ENCODE data around the gene C15orf39. TPM values are rescaled to one million over a fixed set of nuclear protein-coding genes. Genes with fewer than 3 reads are reported as not detected.

C15orf39 gene
- total RNA-seq, 3 donors from 2014 or later: 22.2 to 32.5 (median 24.2) TPM

DNA sequence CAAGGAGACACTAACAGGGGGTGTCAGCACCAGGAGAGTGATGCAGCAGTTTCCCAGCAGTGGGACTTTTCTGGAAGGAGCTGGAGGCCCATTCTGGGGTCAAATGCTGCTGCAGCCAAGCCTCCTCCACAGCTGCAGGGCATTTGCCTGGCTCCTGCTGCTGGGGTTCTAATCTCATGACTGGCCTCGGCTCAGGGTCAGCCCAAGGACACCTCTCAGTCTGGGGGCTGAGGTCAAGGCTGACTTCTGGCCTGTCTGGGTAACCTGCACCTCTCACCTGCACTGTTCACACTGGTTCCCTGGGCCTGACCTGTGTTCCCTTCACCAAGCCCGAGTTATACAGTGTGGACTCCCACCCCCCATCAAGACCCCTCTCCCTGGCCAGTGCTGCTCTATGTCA, 10.4 kb upstream of the C15orf39 start:
- no peak for ATAC-seq
- intact Hi-C loops (cut with DNase I, micrococcal nuclease): no loop called here
- Histone ChIP-seq H3K9me3 (no peaks in the 10 kb centered on the region), H3K36me3 (ENCODE audit: low read depth) (no peaks in the 10 kb centered on the region), H3K4me3 (no peak overlapping the region), H3K4me1 (ENCODE audit: low read depth) (no peaks in the 10 kb centered on the region)
- TF ChIP-seq, protein P1, sequence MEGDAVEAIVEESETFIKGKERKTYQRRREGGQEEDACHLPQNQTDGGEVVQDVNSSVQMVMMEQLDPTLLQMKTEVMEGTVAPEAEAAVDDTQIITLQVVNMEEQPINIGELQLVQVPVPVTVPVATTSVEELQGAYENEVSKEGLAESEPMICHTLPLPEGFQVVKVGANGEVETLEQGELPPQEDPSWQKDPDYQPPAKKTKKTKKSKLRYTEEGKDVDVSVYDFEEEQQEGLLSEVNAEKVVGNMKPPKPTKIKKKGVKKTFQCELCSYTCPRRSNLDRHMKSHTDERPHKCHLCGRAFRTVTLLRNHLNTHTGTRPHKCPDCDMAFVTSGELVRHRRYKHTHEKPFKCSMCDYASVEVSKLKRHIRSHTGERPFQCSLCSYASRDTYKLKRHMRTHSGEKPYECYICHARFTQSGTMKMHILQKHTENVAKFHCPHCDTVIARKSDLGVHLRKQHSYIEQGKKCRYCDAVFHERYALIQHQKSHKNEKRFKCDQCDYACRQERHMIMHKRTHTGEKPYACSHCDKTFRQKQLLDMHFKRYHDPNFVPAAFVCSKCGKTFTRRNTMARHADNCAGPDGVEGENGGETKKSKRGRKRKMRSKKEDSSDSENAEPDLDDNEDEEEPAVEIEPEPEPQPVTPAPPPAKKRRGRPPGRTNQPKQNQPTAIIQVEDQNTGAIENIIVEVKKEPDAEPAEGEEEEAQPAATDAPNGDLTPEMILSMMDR (IDR thresholded peaks at IDR 0.05): no peak
- DNase-seq: no peak

DNA sequence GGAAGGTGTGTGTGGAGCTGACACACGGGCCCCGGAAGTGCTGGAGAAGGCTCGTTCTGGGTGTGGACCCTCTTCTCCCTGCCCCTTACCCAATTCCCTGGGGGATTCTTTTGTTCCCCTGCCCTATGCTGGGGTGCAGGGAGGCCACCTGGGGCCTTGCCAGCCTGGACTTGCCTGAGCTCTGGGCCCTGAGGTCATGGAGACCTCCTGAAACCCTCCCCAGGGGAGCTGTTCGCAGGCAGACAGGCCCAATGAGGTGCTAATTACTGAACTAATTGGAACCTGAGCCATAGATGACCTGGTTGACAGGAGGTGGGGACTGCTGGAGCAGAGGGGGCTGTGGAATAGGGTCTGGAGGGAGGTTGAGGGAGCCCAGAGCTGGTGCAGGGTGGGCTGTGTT, 9.4 kb upstream of the C15orf39 start:
- Histone ChIP-seq H3K36me3 (ENCODE audit: low read depth) (no peaks in the 10 kb centered on the region), H3K4me1 (ENCODE audit: low read depth) (no peaks in the 10 kb centered on the region), H3K9me3 (no peaks in the 10 kb centered on the region), H3K4me3 (no peak overlapping the region)
- no peak for ATAC-seq
- intact Hi-C loops (cut with DNase I, micrococcal nuclease): no loop called here
- DNase-seq: no peak
- TF ChIP-seq, protein P1 (IDR thresholded peaks at IDR 0.05): no peak

- DNase-seq (no peak), ATAC-seq (no peak)
- intact Hi-C loops (cut with DNase I, micrococcal nuclease): no loop called here
- Histone ChIP-seq H3K4me1 (ENCODE audit: low read depth) (no peaks in the 10 kb centered on the region), H3K36me3 (ENCODE audit: low read depth) (no peaks in the 10 kb centered on the region), H3K4me3 (no peak overlapping the region), H3K9me3 (no peaks in the 10 kb centered on the region)
- TF ChIP-seq, protein P1 (IDR thresholded peaks at IDR 0.05): no peak
These were observed 8.4 kb upstream of the C15orf39 start for GRCh38 chr15:75193272-75193671.

- Histone ChIP-seq H3K4me3 (no peak overlapping the region), H3K4me1 (ENCODE audit: low read depth) (peaks cover 4% of the 10 kb centered on the region), H3K9me3 (no peaks in the 10 kb centered on the region), H3K36me3 (ENCODE audit: low read depth) (no peaks in the 10 kb centered on the region)
- no peak for ATAC-seq
- DNase-seq: no peak
- TF ChIP-seq, protein P1 (IDR thresholded peaks at IDR 0.05): no peak
- intact Hi-C loops (cut with DNase I, micrococcal nuclease): no loop called here
These were observed 7.7 kb upstream of the C15orf39 start for GRCh38 chr15:75193976-75194375.

DNA sequence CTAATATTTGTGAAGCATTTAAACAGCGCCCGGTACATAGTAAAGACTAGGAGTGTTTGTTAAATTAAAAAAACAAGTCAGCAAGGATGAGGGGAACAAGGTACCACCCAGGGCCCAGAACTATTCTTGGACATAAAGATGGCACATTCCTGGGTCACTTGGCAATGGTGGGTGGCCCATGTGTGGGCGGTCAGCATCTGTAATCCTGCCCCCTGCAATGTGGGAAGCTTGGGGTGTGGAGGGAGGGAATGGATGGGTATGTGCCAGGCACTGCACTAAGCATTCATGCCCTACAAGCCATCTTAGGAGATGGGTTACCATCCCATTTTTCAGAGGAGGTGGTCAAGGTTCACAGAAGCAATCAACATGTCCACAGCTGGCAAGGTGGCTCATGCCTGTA, 7.3 kb upstream of the C15orf39 start:
- no peak for ATAC-seq
- Histone ChIP-seq H3K36me3 (ENCODE audit: low read depth) (no peaks in the 10 kb centered on the region), H3K4me3 (no peak overlapping the region), H3K4me1 (ENCODE audit: low read depth) (peaks cover 7% of the 10 kb centered on the region), H3K9me3 (no peaks in the 10 kb centered on the region)
- intact Hi-C loops (cut with DNase I, micrococcal nuclease): no loop called here
- DNase-seq: no peak
- TF ChIP-seq, protein P1 (IDR thresholded peaks at IDR 0.05): no peak

GRCh38 chr15:75195122-75195765, 6.4 kb upstream of the C15orf39 start:
- intact Hi-C loops (cut with DNase I, micrococcal nuclease): no loop called here
- no peaks in the 10 kb centered on the region for H3K9me3 ChIP-seq
- H3K36me3 ChIP-seq (ENCODE audit: low read depth): no peaks in the 10 kb centered on the region
- TF ChIP-seq, protein P1 (IDR thresholded peaks at IDR 0.05): no peak
- DNase-seq (no peak), ATAC-seq (peak; percentile 32)
- no peak overlapping the region for H3K4me3 ChIP-seq
- H3K4me1 ChIP-seq (ENCODE audit: low read depth): peaks cover 15% of the 10 kb centered on the region

All from mucosa of descending colon (tissue), 3 donors.